ENCODE measurements around the gene POPDC3.

The POPDC3 gene

GRCh38 chr6:105199711-105200110 is 19.9 kb upstream of the POPDC3 start:
- no peak overlapping the region for H3K4me3 ChIP-seq (ENCODE audit: low read depth, low read length)
- in situ Hi-C loops (cut with HindIII; ENCODE audit: low sequenced_read_pairs), result no loop called here
- DNase-seq (ENCODE audit: low read depth, low spot score), result no peak
- TF ChIP-seq CTCF (IDR thresholded peaks at IDR 0.05; ENCODE audit: low read depth, low read length), result no peak

- no peak for TF ChIP-seq CTCF (IDR thresholded peaks at IDR 0.05; ENCODE audit: low read depth, low read length)
Observed at GRCh38 chr6:105196076-105196475, 16.3 kb upstream of the POPDC3 start.

GRCh38 chr6:105194591-105194990 is 14.8 kb upstream of the POPDC3 start:
- in situ Hi-C loops (cut with HindIII; ENCODE audit: low sequenced_read_pairs), result no loop called here
- no peak for TF ChIP-seq CTCF (IDR thresholded peaks at IDR 0.05; ENCODE audit: low read depth, low read length)
- DNase-seq (ENCODE audit: low read depth, low spot score), result no peak
- no peak overlapping the region for H3K4me3 ChIP-seq (ENCODE audit: low read depth, low read length)

More at GRCh38 chr6:105196076-105196475, 16.3 kb upstream of the POPDC3 start:
- H3K4me3 ChIP-seq (ENCODE audit: low read depth, low read length), result no peak overlapping the region
- in situ Hi-C loops (cut with HindIII; ENCODE audit: low sequenced_read_pairs), result no loop called here
- no peak for DNase-seq (ENCODE audit: low read depth, low spot score)

- no peak overlapping the region for H3K4me3 ChIP-seq (ENCODE audit: low read depth, low read length)
- TF ChIP-seq CTCF (IDR thresholded peaks at IDR 0.05; ENCODE audit: low read depth, low read length), result no peak
- no peak for DNase-seq (ENCODE audit: low read depth, low spot score)
- in situ Hi-C loops (cut with HindIII; ENCODE audit: low sequenced_read_pairs), result no loop called here
Observed at GRCh38 chr6:105194106-105194505, 14.3 kb upstream of the POPDC3 start.

- DNase-seq (ENCODE audit: low read depth, low spot score), result peak; percentile 79
- TF ChIP-seq CTCF (IDR thresholded peaks at IDR 0.05; ENCODE audit: low read depth, low read length), result no peak
- in situ Hi-C loops (cut with HindIII; ENCODE audit: low sequenced_read_pairs), result no loop called here
- no peak overlapping the region for H3K4me3 ChIP-seq (ENCODE audit: low read depth, low read length)
Observed at GRCh38 chr6:105193647-105194046, 13.8 kb upstream of the POPDC3 start.

GRCh38 chr6:105192707-105193465 is 13.1 kb upstream of the POPDC3 start:
- TF ChIP-seq CTCF (IDR thresholded peaks at IDR 0.05; ENCODE audit: low read depth, low read length), result no peak
- in situ Hi-C loops (cut with HindIII; ENCODE audit: low sequenced_read_pairs), result no loop called here
- DNase-seq (ENCODE audit: low read depth, low spot score), result peak; percentile 76
- H3K4me3 ChIP-seq (ENCODE audit: low read depth, low read length), result no peak overlapping the region
